ENCODE data around the gene FMNL2.

- TF ChIP-seq CTCF (IDR thresholded peaks at IDR 0.05) (no peak), ZFX (IDR thresholded peaks at IDR 0.05; ENCODE audit: borderline replicate concordance) (no peak)
Measured at GRCh38 chr2:152606081-152606480, 271.1 kb downstream of the FMNL2 start.
